Esophagus (tissue), 2 donors: ENCODE results near the gene SINHCAF. TPM values are rescaled to one million over a fixed set of nuclear protein-coding genes. Genes with fewer than 3 reads are reported as not detected.
"Not testable (repeated sequence)": the region's sequence is repeated elsewhere in the genome, so short reads cannot be mapped to it uniquely, and the experiment has no call there.

Experiments
- H3K27ac ChIP-seq, 2 donors: one replicate each; pipeline ENCODE4 v1.5.1; 2013; ENCODE audit warnings: low read depth in 2 of 2, mild to moderate bottlenecking in 2 of 2, inconsistent platforms in 1 of 2, low read length in 1 of 2, moderate library complexity in 1 of 2
- H3K27me3 ChIP-seq, 2 donors: one replicate each; pipeline ENCODE4 v1.6.1; 2013; ENCODE audit warnings: low read length in 2 of 2, control low read depth in 1 of 2, mild to moderate bottlenecking in 1 of 2; ENCODE audit not compliant: insufficient read depth in 2 of 2, control insufficient read depth in 1 of 2
- H3K36me3 ChIP-seq, 2 donors: one replicate each; pipeline ENCODE4 v1.6.1; 2013; ENCODE audit warnings: low read length in 1 of 2; ENCODE audit not compliant: control insufficient read depth in 2 of 2, insufficient read depth in 2 of 2
- H3K4me1 ChIP-seq, 2 donors: one replicate each; pipeline ENCODE4 v1.6.1; 2013; ENCODE audit warnings: low read length in 1 of 2; ENCODE audit not compliant: control insufficient read depth in 2 of 2, insufficient read depth in 2 of 2
- H3K4me3 ChIP-seq, 2 donors: one replicate each; pipeline ENCODE4 v1.5.1; 2013; ENCODE audit warnings: low read length in 2 of 2, mild to moderate bottlenecking in 2 of 2, low read depth in 1 of 2, moderate library complexity in 1 of 2
- H3K9me3 ChIP-seq, 2 donors: one replicate each; pipeline ENCODE4 v1.6.1; 2013; ENCODE audit warnings: mild to moderate bottlenecking in 2 of 2, low read depth in 1 of 2, low read length in 1 of 2, moderate library complexity in 1 of 2; ENCODE audit not compliant: control insufficient read depth in 2 of 2, insufficient read depth in 1 of 2
- WGBS, 2 donors: extraction: QIAGEN DNeasy Blood & Tissue Kit; methylation state at CpG; one replicate each; pipeline ENCODE4 v1.1.7; 2013; 5-methylcytosine and 5-hydroxymethylcytosine counted together
- polyA plus RNA-seq, 2 donors: library from polyadenylated mRNA; stranded (reverse); fragments of 200-250 nt; gene quantifications; one replicate each; pipeline ENCODE4 v1.2.3, GENCODE V29; 2013
- donor health status: healthy with polysubstance abuse.
- donor health status: Bipolar disorder and iron deficiency.

The SINHCAF gene
- polyA plus RNA-seq, 2 donors, result 14.6 to 19.0 TPM

DNA sequence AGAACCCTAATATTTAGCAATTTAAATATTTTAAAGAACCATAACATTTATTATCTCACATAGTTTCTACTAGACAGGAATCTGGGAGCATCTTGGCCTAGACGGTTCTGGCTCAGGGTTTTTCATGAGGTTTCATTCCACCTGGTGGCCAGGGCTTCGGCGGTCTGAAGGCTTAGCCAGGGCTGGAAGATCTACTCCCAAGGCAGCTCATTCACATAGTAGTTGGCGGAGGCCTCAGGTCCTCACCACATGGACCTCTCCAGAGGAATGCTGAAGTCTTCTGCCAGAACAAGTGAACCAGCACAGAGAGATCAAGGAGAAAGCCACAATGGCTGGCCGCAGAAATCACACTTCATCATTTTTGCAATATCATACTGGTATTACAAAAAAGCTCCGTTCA is 68.2 kb downstream of the SINHCAF start:
- Histone ChIP-seq H3K4me1 (no peaks in the 10 kb centered on the region), H3K36me3 (no peaks in the 10 kb centered on the region), H3K27me3 (no peaks in the 10 kb centered on the region), H3K27ac (no peak overlapping the region), H3K9me3 (no peaks in the 10 kb centered on the region), H3K4me3 (no peak overlapping the region)
- 78 to 84% methylated on average over 6 of the region's 6 CpGs for WGBS, 2 donors

DNA sequence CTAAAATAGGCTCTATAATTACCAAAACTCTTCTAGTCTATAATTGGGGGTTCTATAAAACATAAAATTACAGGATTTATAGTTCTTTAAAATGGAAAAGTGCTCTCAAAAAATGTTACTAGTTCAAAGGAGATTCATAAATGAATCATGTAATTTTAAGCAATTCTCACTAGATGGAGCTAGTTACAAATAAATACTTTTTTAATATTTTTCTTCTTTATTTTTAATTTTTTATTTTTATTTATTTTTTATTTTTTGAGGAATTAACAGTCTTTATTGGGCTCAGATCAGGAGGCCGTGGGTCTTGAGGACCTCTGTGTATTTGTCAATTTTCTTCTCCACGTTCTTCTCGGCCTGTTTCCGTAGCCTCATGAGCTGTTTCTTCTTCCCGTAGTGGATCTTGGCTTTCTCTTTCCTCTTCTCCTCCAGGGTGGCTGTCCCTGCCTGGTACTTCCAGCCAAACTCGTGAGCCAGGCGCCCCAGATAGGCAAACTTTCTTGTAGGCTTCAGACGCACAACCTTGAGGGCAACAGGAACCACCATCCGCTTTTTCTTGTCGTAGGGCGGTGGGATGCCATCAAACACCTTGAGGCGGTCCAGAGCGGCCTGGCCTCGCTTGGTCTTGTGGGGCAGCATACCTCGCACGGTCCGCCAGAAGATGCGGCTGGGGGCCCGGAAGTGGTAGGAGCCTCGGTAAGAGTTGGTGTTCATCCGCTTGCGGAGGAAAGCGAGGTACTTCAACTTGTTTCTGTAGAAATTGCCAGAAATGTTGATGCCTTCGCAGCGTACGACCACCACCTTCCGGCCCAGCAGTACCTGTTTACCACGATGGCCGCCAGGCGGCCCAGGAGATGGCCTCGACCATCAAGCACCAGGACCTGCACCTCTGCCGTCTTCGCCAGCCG is 74.0 kb downstream of the SINHCAF start:
- not testable (repeated sequence) for H3K9me3 ChIP-seq, H3K36me3 ChIP-seq, H3K4me3 ChIP-seq, H3K27me3 ChIP-seq, H3K27ac ChIP-seq, H3K4me1 ChIP-seq
- WGBS, 2 donors, result 65 to 66% methylated on average over 34 of the region's 34 CpGs

DNA sequence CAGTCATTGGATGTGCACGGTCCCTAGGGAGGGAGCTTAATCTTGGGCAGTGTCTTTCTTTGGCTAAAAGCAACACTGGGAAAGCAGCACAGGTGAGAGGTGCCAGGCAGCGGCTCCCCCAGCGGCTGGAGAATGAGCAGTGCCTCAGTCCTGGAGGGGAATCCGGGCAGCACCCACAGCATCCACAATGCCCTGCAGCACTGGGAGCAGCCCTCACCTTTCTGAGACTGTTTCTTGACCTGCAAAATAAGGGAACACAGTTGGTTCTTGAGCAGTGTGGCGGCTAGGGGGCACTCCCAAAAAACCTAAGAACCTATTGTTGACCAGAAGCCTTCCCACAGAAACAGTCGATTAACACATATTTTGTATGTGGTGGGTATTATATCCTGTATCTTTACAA is 75.8 kb downstream of the SINHCAF start:
- Histone ChIP-seq H3K36me3 (no peaks in the 10 kb centered on the region), H3K4me3 (no peak overlapping the region), H3K9me3 (no peaks in the 10 kb centered on the region), H3K4me1 (peaks cover 0 to 2% of the 10 kb centered on the region in 2 donors), H3K27me3 (no peaks in the 10 kb centered on the region), H3K27ac (no peak overlapping the region)
- 61 to 78% methylated on average over 6 of the region's 6 CpGs for WGBS, 2 donors

DNA sequence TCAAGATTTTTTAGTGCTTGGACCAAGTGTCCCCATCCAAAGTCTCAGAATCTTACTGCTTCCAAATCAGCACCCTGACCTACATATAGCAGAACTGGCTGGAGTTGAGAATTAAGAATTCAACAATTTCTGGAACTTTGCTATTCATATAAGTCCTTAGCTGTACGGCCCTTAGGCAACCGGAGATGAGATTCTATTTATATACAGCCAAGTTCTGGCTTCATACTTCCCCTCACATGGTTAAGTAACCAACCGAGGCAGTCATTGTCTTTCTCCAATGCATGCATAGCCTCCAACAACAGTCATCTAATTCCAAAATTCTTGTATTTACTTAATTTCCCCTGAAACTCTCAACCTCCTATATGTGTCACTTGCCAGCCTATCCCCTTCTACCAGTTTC is 76.6 kb downstream of the SINHCAF start:
- Histone ChIP-seq H3K27me3 (no peaks in the 10 kb centered on the region), H3K27ac (no peak overlapping the region), H3K9me3 (no peaks in the 10 kb centered on the region), H3K4me1 (peaks cover 0 to 2% of the 10 kb centered on the region in 2 donors), H3K4me3 (no peak overlapping the region), H3K36me3 (no peaks in the 10 kb centered on the region)
- WGBS, 2 donors, result 37 to 50% methylated on average over 3 of the region's 3 CpGs

DNA sequence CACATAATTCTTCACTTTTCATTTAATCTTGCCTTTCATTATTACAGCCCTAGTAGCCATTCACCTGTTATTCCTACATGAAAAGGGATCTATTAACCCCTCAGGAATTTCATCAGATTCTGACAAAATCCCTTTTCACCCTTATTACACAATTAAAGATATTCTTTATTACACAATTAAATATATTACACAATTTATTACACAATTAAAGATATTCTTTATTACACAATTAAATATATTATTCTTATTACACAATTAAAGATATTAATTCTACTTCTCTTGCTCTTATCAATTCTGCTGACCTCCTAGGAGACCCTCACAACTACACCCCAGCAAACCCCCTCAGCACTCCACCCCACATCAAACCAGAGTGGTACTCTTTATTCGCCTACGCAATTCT is 77.1 kb downstream of the SINHCAF start:
- no peak overlapping the region for H3K27ac ChIP-seq
- whole genome bisulfite sequencing, 2 donors, result 97% methylated on average over 2 of the region's 2 CpGs

DNA sequence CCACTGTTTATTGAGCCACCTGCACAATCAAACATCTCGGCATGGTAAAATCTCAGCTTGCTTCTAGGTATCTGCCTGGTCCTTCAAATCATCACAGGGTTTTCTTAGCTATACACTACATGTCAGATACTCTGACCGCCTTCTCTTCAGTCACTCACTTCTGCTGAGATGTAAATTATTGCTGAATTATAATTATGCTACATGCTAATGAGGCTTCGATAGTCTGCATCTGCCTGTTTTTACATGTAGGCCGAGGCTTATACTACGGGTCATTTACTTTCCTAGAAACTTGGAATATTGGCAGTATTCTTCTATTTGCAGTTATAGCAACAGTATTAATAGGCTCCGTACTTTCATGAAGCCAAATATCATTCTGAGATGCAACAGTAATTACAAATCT is 77.6 kb downstream of the SINHCAF start:
- Histone ChIP-seq H3K27ac (no peak overlapping the region), H3K27me3 (no peaks in the 10 kb centered on the region), H3K36me3 (no peaks in the 10 kb centered on the region), H3K4me1 (peaks cover 0 to 2% of the 10 kb centered on the region in 2 donors), H3K9me3 (no peaks in the 10 kb centered on the region), H3K4me3 (no peak overlapping the region)
- WGBS, 2 donors, result 55 to 78% methylated on average over 6 of the region's 6 CpGs

More for the DNA sequence above, 77.1 kb downstream of the SINHCAF start:
- peaks cover 0 to 2% of the 10 kb centered on the region in 2 donors for H3K4me1 ChIP-seq
- H3K27me3 ChIP-seq, result no peaks in the 10 kb centered on the region
- H3K36me3 ChIP-seq, result no peaks in the 10 kb centered on the region
- H3K4me3 ChIP-seq, result no peak overlapping the region
- no peaks in the 10 kb centered on the region for H3K9me3 ChIP-seq

DNA sequence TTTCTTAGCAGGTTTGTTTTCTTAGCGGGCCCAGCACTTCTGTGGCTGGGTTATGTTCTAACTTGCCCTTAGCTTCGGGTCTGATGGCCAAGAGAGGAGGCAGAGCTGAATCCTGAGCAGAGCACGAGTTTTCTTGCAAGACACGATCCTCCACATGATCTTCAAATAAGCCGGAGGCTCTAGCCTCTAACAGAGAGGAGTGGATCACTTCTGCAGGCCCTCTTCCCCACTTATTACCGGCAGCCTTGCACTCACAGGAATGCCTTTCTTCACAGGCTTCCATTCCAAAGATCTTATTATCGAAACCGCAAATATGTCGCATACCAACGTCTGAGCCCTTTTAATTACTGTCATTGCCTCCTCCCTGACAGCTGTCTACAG is 79.5 kb downstream of the SINHCAF start:
- Histone ChIP-seq H3K9me3 (no peaks in the 10 kb centered on the region), H3K27me3 (no peaks in the 10 kb centered on the region), H3K4me3 (no peak overlapping the region), H3K27ac (no peak overlapping the region), H3K36me3 (no peaks in the 10 kb centered on the region), H3K4me1 (peaks cover 0 to 2% of the 10 kb centered on the region in 2 donors)
- 50 to 58% methylated on average over 10 of the region's 10 CpGs for WGBS, 2 donors

DNA sequence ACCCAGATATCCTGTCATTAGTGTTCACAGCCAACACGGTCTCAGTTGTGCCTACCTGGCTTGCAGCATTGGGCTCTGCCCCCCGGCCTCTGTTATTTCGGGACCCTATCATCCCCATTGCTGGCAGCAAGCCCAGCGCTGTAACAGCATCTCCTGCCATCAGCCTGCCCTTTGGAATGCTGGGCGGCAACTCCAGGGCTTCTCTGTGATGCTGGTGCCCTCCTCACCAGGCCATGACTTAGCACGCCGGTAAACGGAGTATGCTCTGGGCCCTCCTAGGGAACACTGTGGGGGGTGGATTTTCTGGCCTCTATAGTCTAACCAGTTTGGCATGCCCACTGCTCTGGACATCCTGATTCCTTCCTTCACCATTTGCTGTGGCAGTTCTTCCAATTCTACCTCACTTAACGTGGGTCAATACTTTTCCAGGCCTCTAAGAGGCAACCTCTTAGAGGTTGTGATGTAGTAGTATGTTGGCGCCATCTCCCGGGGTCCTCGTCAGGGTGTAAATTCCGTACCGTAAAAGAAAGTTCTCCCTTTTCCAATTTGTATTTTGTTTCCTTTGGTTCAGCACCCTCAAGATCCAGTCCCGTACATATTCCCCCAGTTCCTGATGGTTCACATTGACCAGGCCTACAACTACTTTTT is 80.0 kb downstream of the SINHCAF start:
- 74 to 78% methylated on average over 15 of the region's 15 CpGs for WGBS, 2 donors
- Histone ChIP-seq H3K4me1 (peaks cover 0 to 2% of the 10 kb centered on the region in 2 donors), H3K27ac (no peak overlapping the region), H3K27me3 (no peaks in the 10 kb centered on the region), H3K4me3 (no peak overlapping the region), H3K9me3 (no peaks in the 10 kb centered on the region), H3K36me3 (no peaks in the 10 kb centered on the region)

DNA sequence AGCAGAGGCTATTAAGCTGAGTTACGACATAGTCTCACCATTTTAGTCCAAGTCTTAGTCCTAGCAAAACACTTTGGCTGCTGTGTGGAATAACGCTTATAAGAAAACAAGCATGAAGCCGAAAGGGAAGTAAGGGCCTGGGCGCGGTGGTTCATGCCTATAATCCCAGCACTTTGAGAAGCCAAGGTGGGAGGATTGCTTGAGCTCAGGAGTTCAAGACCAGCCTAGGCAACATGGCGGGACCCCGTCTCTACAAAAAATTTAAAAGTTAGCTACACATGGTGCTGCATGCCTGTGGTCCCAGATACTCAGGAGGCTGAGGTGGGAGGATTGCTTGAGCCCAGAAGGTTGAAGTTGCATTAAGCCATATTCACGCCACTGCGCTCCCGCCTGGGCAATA is 83.5 kb downstream of the SINHCAF start:
- WGBS, 2 donors, result 96 to 97% methylated on average over 10 of the region's 10 CpGs
- H3K9me3 ChIP-seq, result not testable (repeated sequence)

More for the DNA sequence above, 83.5 kb downstream of the SINHCAF start:
- not testable (repeated sequence) for H3K27ac ChIP-seq, H3K36me3 ChIP-seq, H3K4me3 ChIP-seq, H3K4me1 ChIP-seq, H3K27me3 ChIP-seq
